HEK293T (cell line): ENCODE data around the gene SGMS1.

Source experiments
- CTCF ChIA-PET: fragments of 350-600 bp; formaldehyde crosslinking; extraction: SDS; loops from one replicate; lab custom pipeline; 2021; ENCODE audit warnings: antibody characterized with exemption, inconsistent platforms; lab: Yijun Ruan, JAX
- POLR2A ChIA-PET: fragments of 350-600 bp; formaldehyde crosslinking; extraction: SDS; loops from one replicate; lab custom pipeline; 2020; ENCODE audit warnings: antibody characterized with exemption, inconsistent platforms; lab: Yijun Ruan, JAX
- DNase-seq: peaks from one replicate; pipeline ENCODE4 v3.0.0; 2012; ENCODE audit warnings: mixed read lengths; ENCODE audit errors: extremely low spot score
- ARNT ChIP-seq: fragments of 450-650 bp; IDR thresholded peaks from 2 replicates; pipeline ENCODE4 v1.6.1; 2017; ENCODE audit warnings: mild to moderate bottlenecking
- BHLHE40 ChIP-seq: fragments of 450-650 bp; IDR thresholded peaks from 2 replicates; pipeline ENCODE4 v1.6.1; 2016; ENCODE audit warnings: mild to moderate bottlenecking, moderate library complexity, borderline replicate concordance
- CTBP1 ChIP-seq: fragments of 450-650 bp; IDR thresholded peaks from 2 replicates; pipeline ENCODE4 v1.6.1; 2016; ENCODE audit warnings: borderline replicate concordance
- ELF4 ChIP-seq: fragments of 450-650 bp; IDR thresholded peaks from 2 replicates; pipeline ENCODE4 v1.6.1; 2017; ENCODE audit warnings: antibody characterized with exemption
- FOXA1 ChIP-seq: fragments of 450-650 bp; IDR thresholded peaks from 2 replicates; pipeline ENCODE4 v1.6.1; 2016; ENCODE audit warnings: mild to moderate bottlenecking
- FOXK2 ChIP-seq: fragments of 450-650 bp; IDR thresholded peaks from 2 replicates; pipeline ENCODE4 v1.6.1; 2016; ENCODE audit warnings: mild to moderate bottlenecking
- FOXM1 ChIP-seq: fragments of 450-650 bp; IDR thresholded peaks from 2 replicates; pipeline ENCODE4 v1.6.1; 2017; ENCODE audit warnings: mild to moderate bottlenecking, borderline replicate concordance
- HDGF ChIP-seq: fragments of 450-650 bp; IDR thresholded peaks from 2 replicates; pipeline ENCODE4 v1.6.1; 2017; ENCODE audit warnings: antibody characterized with exemption, borderline replicate concordance
- L3MBTL2 ChIP-seq: fragments of 450-650 bp; conservative IDR thresholded peaks from 2 replicates; pipeline ENCODE4 v1.6.1; 2016; ENCODE audit warnings: mild to moderate bottlenecking
- LEF1 ChIP-seq: fragments of 450-650 bp; IDR thresholded peaks from 2 replicates; pipeline ENCODE4 v1.6.1; 2017; ENCODE audit warnings: mild to moderate bottlenecking, borderline replicate concordance
- NFRKB ChIP-seq: fragments of 450-650 bp; IDR thresholded peaks from 2 replicates; pipeline ENCODE4 v1.6.1; 2016; ENCODE audit warnings: mild to moderate bottlenecking, moderate library complexity
- PKNOX1 ChIP-seq: fragments of 450-650 bp; IDR thresholded peaks from 2 replicates; pipeline ENCODE4 v1.6.1; 2016
- SP1 ChIP-seq: fragments of 450-650 bp; IDR thresholded peaks from 2 replicates; pipeline ENCODE4 v1.6.1; 2017
- SUZ12 ChIP-seq: fragments of 450-650 bp; IDR thresholded peaks from 2 replicates; pipeline ENCODE4 v1.6.1; 2016; ENCODE audit warnings: mild to moderate bottlenecking
- TARDBP ChIP-seq: fragments of 450-650 bp; IDR thresholded peaks from 2 replicates; pipeline ENCODE4 v1.6.1; 2016
- ZNF384 ChIP-seq: fragments of 450-650 bp; IDR thresholded peaks from 2 replicates; pipeline ENCODE4 v1.6.1; 2016

The SGMS1 gene

DNA sequence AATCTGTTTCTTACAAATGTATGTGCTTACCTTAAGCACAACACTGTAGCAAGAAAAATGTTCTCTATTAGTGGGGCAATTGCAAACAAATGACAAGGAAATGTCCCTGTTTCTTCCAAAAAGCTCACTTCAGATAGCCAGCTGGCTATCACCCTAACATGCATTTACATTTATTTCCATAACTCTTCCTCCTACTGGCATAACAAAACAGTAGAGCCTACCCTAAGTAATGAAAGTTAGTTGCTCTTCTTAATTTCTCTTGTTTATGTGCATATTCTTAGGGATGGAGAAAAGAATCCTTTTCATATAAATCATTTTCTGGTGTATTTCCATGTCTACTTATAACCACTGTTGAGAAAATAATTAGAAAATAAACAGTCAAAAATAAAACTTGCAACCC lies 100.4 kb downstream of the SGMS1 start:
- ChIA-PET POLR2A (no interaction called here), CTCF (no interaction called here)
- TF ChIP-seq ZNF384: no peak
- TF ChIP-seq ARNT: no peak
- no peak for TF ChIP-seq ELF4
- no peak for TF ChIP-seq FOXA1
- TF ChIP-seq SP1: no peak

DNA sequence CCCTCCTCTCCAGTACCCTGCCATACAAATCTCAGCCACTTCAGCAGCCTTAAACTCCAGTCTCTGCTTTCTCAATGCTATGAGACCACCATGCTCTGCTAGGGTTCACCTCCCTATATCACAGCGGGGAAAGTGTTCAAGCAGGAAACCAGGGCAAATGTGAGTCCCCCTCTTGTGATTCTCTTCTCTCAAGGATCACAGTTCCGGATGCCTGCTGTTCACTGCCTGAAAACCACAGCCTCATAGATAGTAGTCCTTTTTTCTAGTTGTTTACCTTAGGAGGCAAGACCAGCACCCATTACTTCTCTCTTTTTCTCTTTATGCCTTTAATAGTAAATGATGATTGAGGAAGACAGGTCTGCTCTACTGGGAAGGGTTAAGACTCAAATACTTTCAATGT lies 100.8 kb downstream of the SGMS1 start:
- CTCF ChIA-PET: no interaction called here
- POLR2A ChIA-PET: no interaction called here
- DNase-seq: no peak
- TF ChIP-seq SUZ12: no peak
- TF ChIP-seq NFRKB: no peak
- no peak for TF ChIP-seq TARDBP
- TF ChIP-seq FOXM1: no peak
- TF ChIP-seq SP1: no peak
- TF ChIP-seq CTBP1: no peak
- no peak for TF ChIP-seq L3MBTL2
- TF ChIP-seq FOXA1: no peak
- TF ChIP-seq LEF1: no peak
- TF ChIP-seq FOXK2: no peak
- no peak for TF ChIP-seq BHLHE40

More for the DNA sequence above, 100.4 kb downstream of the SGMS1 start:
- DNase-seq: no peak

DNA sequence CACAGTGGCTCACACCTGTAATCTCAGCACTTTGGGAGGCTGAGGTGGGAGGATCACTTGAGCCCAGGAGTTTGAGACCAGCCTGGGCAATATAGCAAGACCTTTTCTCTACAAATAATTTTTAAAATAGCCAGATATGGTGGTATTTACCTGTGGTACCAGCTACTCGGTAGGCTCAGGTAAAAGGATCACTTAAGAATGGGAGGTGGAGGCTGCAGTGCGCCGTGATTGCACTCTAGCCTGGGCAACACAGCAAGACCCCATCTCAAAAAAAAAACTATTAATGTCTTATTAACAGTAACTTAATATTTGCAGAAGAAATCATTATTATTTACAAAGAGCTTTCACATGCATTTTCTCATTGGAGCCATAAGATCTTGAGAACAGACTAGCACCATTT lies 103.6 kb downstream of the SGMS1 start:
- CTCF ChIA-PET: no interaction called here
- POLR2A ChIA-PET: interaction anchor here (0.6 kb wide), 1 partner anchor 104 kb away, joined by 3 read pairs; no protein-coding TSS in a partner anchor
- DNase-seq: no peak
- no peak for TF ChIP-seq ARNT
- TF ChIP-seq CTBP1: no peak
- no peak for TF ChIP-seq FOXA1
- no peak for TF ChIP-seq NFRKB

GRCh38 chr10:50517626-50518025 lies 106.1 kb downstream of the SGMS1 start:
- DNase-seq: no peak
- CTCF ChIA-PET: no interaction called here
- POLR2A ChIA-PET: no interaction called here
- no peak for TF ChIP-seq ZNF384
- TF ChIP-seq ELF4: no peak
- no peak for TF ChIP-seq SP1
- no peak for TF ChIP-seq HDGF
- TF ChIP-seq BHLHE40: no peak
- no peak for TF ChIP-seq L3MBTL2
- TF ChIP-seq LEF1: no peak
- TF ChIP-seq FOXA1: no peak
- TF ChIP-seq FOXM1: no peak
- TF ChIP-seq TARDBP: no peak
- no peak for TF ChIP-seq PKNOX1
- no peak for TF ChIP-seq SUZ12
- no peak for TF ChIP-seq NFRKB
- TF ChIP-seq FOXK2: no peak
- no peak for TF ChIP-seq ARNT

DNA sequence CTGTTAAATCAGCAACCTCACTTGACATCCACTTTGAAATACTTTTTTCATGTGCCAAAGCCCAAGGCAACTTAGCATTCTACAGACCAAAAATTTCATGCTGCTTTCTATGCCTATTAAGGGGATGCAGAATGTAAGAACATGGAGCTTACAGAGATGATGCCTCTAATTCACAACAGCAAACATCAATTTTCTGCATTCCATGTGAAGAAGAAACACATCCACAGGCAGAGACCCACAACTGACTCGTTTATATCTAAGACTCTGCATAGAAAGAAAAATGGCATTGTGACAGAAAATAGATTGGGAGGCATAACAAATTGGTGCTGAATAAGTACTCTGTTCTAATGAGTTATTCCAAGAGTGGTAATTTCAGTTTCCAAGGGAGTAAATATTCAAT lies 107.6 kb downstream of the SGMS1 start:
- no peak for TF ChIP-seq SUZ12
- TF ChIP-seq HDGF: no peak
- no peak for TF ChIP-seq FOXA1
- no peak for TF ChIP-seq PKNOX1
- TF ChIP-seq LEF1: no peak
- TF ChIP-seq BHLHE40: no peak
- TF ChIP-seq SP1: no peak
- no peak for TF ChIP-seq CTBP1
- no peak for TF ChIP-seq ELF4
- TF ChIP-seq TARDBP: no peak
- TF ChIP-seq FOXK2: no peak
- no peak for TF ChIP-seq NFRKB
- TF ChIP-seq ZNF384: no peak
- TF ChIP-seq L3MBTL2: no peak
- no peak for TF ChIP-seq FOXM1
- TF ChIP-seq ARNT: no peak
- POLR2A ChIA-PET: no interaction called here
- DNase-seq: no peak
- CTCF ChIA-PET: no interaction called here

DNA sequence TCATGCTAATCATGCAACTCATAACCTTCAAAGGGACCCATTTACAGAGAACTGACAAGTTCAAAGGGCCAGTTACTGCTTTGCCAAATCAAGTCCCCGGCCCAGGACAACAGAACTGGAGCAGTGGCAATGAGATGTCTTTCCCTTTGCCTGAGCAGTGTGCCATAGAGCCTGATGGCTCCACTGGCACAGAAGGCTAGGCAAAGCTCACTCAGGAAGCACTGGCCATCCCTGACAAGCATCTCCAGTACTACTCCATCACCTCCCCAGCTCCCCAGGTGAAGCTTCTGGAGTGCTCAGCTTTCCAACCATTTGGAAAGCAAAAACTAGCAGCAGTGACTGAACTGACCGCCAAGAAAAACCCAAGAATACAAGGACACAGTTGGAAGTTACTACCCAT lies 108.3 kb downstream of the SGMS1 start:
- ChIA-PET POLR2A (no interaction called here), CTCF (no interaction called here)
- no peak for DNase-seq
- TF ChIP-seq FOXK2 (no peak), ELF4 (no peak), HDGF (no peak), NFRKB (no peak), TARDBP (no peak), SUZ12 (no peak), CTBP1 (no peak), ARNT (no peak), ZNF384 (no peak), SP1 (no peak), BHLHE40 (no peak), FOXA1 (no peak), L3MBTL2 (no peak), FOXM1 (no peak), LEF1 (no peak)

DNA sequence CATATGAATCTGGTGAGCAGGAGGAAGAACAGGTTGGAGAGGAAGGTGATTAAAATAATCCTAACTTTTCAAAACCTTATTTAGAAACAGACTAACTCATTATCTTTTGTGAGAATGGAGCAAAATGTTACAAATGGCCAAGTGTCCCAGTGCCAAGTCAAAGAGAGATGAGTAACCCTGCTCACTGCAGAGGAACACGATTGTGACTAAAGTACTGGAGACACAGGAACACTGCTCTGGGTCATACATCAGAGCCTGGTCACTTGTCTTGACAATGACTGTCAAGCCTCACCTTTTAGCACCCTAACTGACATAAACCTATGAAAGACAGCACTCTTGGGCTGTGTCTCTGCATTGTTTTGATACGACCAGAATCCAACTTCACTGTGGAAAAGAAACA lies 108.8 kb downstream of the SGMS1 start:
- ChIA-PET CTCF (no interaction called here), POLR2A (no interaction called here)
- no peak for TF ChIP-seq ARNT
- TF ChIP-seq BHLHE40: no peak
- TF ChIP-seq LEF1: no peak
- no peak for TF ChIP-seq PKNOX1
- no peak for TF ChIP-seq NFRKB
- no peak for TF ChIP-seq FOXK2
- no peak for TF ChIP-seq ELF4
- no peak for TF ChIP-seq FOXM1
- TF ChIP-seq HDGF: no peak
- TF ChIP-seq TARDBP: no peak
- TF ChIP-seq SP1: no peak
- TF ChIP-seq FOXA1: no peak
- TF ChIP-seq CTBP1: no peak
- no peak for TF ChIP-seq SUZ12
- DNase-seq: no peak
